ENCODE data around the gene RIPK1. TPM values are rescaled to one million over a fixed set of nuclear protein-coding genes. Genes with fewer than 3 reads are reported as not detected.

Gene RIPK1
- total and polyA plus RNA-seq, 10 of the 15 experiments (the other 5 are each of a cell fraction or from before 2014, with no cell fraction given), result 1.6 to 11.2 (median 6.3) TPM

DNA sequence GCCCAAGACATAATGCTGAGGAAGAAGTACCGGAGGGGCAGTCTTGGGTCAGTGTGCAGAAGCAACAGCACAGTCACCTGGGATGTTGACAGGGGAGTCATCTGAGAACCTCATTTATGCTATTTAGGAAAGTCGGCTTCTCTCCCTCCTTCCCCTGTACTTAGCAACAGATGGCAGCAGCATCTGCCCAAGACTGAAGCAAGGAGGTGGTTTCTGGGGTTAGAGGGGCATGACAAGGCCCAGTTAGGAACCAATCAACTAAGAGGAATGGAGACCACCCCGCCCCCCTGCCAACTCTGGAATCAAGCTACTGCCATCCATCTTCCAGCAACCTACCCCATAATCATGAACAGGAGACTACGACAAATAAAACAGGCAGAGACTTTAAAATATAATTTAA is 21.7 kb downstream of the RIPK1 start:
- WGBS (ENCODE audit: insufficient coverage, insufficient replicate concordance, low lambda C conversion rate, missing lambda C conversion rate), result 92% methylated on average over 4 of the region's 4 CpGs
- POLR2A ChIA-PET, result no interaction called here
- intact Hi-C loops (cut with micrococcal nuclease; ENCODE audit: unreplicated experiment), result no loop called here

More for the DNA sequence above, 21.7 kb downstream of the RIPK1 start:
- H2AFZ ChIP-seq (ENCODE audit: control insufficient read depth, low read depth, low read length), result no peak overlapping the region
- no peak for ATAC-seq
- H3K9ac ChIP-seq (ENCODE audit: control insufficient read depth, insufficient read depth, low read length), result no peak overlapping the region
- no peak overlapping the region for H3K27ac ChIP-seq (ENCODE audit: control insufficient read depth, insufficient read depth)
- no peaks in the 10 kb centered on the region for H4K20me1 ChIP-seq (ENCODE audit: control insufficient read depth, insufficient read depth)
- no peaks in the 10 kb centered on the region for H3K27me3 ChIP-seq (replicated peaks in 1 of 2; ENCODE audit: control insufficient read depth in 2 of 2, insufficient read depth in 2 of 2, low read length in 1 of 2)
- DNase-seq (ENCODE audit: low read depth, low spot score), result no peak
- ChIA-PET RAD21 (ENCODE audit: unreplicated experiment) (no interaction called here), CTCF (no interaction called here), SMC1A (ENCODE audit: uncharacterized antibody, unreplicated experiment) (interaction anchor here (0.6 kb wide), 1 partner anchor 155 kb away, joined by 3 read pairs; no protein-coding TSS in a partner anchor)
- no TSS peak for BruUV-seq (replicated peaks)
- no peaks in the 10 kb centered on the region for H3K79me2 ChIP-seq (ENCODE audit: control insufficient read depth, insufficient read depth, low read length)
- FAIRE-seq, result no peak
- H3K4me1 ChIP-seq (ENCODE audit: control insufficient read depth, insufficient read depth, low read length), result no peaks in the 10 kb centered on the region
- in situ Hi-C loops (cut with MboI), result no loop called here
- TF ChIP-seq SREBF2 (IDR thresholded peaks at IDR 0.05; ENCODE audit: low read length) (no peak), ZZZ3 (IDR thresholded peaks at IDR 0.05; ENCODE audit: control insufficient read depth, insufficient read length, low read depth) (no peak), BCL11A (IDR thresholded peaks at IDR 0.05; ENCODE audit: low read depth, low read length) (no peak), KDM1A (IDR thresholded peaks at IDR 0.05; ENCODE audit: borderline replicate concordance) (no peak), SMAD5 (IDR thresholded peaks at IDR 0.05; ENCODE audit: low read depth) (no peak)
- TF ChIP-seq, protein P1, sequence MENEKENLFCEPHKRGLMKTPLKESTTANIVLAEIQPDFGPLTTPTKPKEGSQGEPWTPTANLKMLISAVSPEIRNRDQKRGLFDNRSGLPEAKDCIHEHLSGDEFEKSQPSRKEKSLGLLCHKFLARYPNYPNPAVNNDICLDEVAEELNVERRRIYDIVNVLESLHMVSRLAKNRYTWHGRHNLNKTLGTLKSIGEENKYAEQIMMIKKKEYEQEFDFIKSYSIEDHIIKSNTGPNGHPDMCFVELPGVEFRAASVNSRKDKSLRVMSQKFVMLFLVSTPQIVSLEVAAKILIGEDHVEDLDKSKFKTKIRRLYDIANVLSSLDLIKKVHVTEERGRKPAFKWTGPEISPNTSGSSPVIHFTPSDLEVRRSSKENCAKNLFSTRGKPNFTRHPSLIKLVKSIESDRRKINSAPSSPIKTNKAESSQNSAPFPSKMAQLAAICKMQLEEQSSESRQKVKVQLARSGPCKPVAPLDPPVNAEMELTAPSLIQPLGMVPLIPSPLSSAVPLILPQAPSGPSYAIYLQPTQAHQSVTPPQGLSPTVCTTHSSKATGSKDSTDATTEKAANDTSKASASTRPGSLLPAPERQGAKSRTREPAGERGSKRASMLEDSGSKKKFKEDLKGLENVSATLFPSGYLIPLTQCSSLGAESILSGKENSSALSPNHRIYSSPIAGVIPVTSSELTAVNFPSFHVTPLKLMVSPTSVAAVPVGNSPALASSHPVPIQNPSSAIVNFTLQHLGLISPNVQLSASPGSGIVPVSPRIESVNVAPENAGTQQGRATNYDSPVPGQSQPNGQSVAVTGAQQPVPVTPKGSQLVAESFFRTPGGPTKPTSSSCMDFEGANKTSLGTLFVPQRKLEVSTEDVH (IDR thresholded peaks at IDR 0.05; ENCODE audit: low read depth, partially characterized antibody), result no peak
- TF ChIP-seq, protein P2, sequence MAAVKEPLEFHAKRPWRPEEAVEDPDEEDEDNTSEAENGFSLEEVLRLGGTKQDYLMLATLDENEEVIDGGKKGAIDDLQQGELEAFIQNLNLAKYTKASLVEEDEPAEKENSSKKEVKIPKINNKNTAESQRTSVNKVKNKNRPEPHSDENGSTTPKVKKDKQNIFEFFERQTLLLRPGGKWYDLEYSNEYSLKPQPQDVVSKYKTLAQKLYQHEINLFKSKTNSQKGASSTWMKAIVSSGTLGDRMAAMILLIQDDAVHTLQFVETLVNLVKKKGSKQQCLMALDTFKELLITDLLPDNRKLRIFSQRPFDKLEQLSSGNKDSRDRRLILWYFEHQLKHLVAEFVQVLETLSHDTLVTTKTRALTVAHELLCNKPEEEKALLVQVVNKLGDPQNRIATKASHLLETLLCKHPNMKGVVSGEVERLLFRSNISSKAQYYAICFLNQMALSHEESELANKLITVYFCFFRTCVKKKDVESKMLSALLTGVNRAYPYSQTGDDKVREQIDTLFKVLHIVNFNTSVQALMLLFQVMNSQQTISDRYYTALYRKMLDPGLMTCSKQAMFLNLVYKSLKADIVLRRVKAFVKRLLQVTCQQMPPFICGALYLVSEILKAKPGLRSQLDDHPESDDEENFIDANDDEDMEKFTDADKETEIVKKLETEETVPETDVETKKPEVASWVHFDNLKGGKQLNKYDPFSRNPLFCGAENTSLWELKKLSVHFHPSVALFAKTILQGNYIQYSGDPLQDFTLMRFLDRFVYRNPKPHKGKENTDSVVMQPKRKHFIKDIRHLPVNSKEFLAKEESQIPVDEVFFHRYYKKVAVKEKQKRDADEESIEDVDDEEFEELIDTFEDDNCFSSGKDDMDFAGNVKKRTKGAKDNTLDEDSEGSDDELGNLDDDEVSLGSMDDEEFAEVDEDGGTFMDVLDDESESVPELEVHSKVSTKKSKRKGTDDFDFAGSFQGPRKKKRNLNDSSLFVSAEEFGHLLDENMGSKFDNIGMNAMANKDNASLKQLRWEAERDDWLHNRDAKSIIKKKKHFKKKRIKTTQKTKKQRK (IDR thresholded peaks at IDR 0.05; ENCODE audit: low read depth, low read length), result no peak
- no peak overlapping the region for H3K4me2 ChIP-seq (ENCODE audit: control insufficient read depth, insufficient read depth)
- H3K9me3 ChIP-seq (replicated peaks; ENCODE audit: control insufficient read depth, insufficient read depth, low read length), result no peaks in the 10 kb centered on the region
- H3K4me3 ChIP-seq, result no peak overlapping the region
- H3K36me3 ChIP-seq (ENCODE audit: control insufficient read depth in 2 of 2, insufficient read depth in 2 of 2, low read length in 1 of 2), result peaks cover 0 to 2% of the 10 kb centered on the region in 2 experiments; a peak in 2 of 4 replicates

Measured in GM12878 (cell line).